Heart left ventricle (tissue), 13 donors: ENCODE results near the gene RPAIN.

Experiments used
- CTCF ChIP-seq, 12 donors: fragments of 200-600 bp; sonication (generic) in 4 of 12; IDR thresholded peaks; one replicate each; pipeline versions ENCODE4 v1.5.0 to v1.8.0; 2018 to 2022; ENCODE audit warnings: antibody characterized with exemption in 12 of 12, mild to moderate bottlenecking in 5 of 12
- POLR2A ChIP-seq, 2 donors: fragments of 450-650 bp; IDR thresholded peaks; one replicate each; pipeline ENCODE4 v1.6.1; 2017; ENCODE audit warnings: antibody characterized with exemption in 2 of 2, mild to moderate bottlenecking in 2 of 2, moderate library complexity in 2 of 2
- donor health status: ischemic (EF 13 %, LVEDD 7.1; RV severe dilation, severe dysfunction).
- donor health status: DM: no; HTN: yes; CAD: no.
- donor health status: DM: no; HTN: no; CAD: no.
- donor health status: ischemic (EF 25% LVEDD 6.9; RV normal size, moderate dysfunction).
- donor health status: ischemic (EF 25% LVEDD 5.7; RV mildly dilated, moderate dysfunction).
- donor health status: ischemic (EF 35%, LVEDD 5.7; RV mildly dilated, moderate dysfunction).
- donor health status: nonischemic (EF 11% LVEDD 7.7; RV severe dilation, severe dysfunction).
- donor health status: DM: yes; HTN: yes; CAD: no.
- donor health status: PGD.
- donor health status: ischemic (EF 29% LVEDD 5.4; RV normal size, mild dysfunction).
- donor health status: nonischemic (EF 23%, LVEDD 6.1; RV moderate dilation, normal function).

- TF ChIP-seq POLR2A (IDR thresholded peaks at IDR 0.05) (no peak), CTCF (IDR thresholded peaks at IDR 0.05) (no peak)
Observed at GRCh38 chr17:5399767-5400166, 20.2 kb upstream of the RPAIN start.
